ELF-1 (cell line): ENCODE measurements around the gene EIF4G3.
"Not testable (repeated sequence)": the region's sequence is repeated elsewhere in the genome, so short reads cannot be mapped to it uniquely, and the experiment has no call there.

Source experiments
- DNase-seq: peaks from one replicate; pipeline ENCODE4 v3.0.0-alpha.2; 2016; ENCODE audit warnings: low read depth, low spot score

The EIF4G3 gene

GRCh38 chr1:21030181-21030580 lies 146.5 kb downstream of the EIF4G3 start:
- DNase-seq = no peak

DNA sequence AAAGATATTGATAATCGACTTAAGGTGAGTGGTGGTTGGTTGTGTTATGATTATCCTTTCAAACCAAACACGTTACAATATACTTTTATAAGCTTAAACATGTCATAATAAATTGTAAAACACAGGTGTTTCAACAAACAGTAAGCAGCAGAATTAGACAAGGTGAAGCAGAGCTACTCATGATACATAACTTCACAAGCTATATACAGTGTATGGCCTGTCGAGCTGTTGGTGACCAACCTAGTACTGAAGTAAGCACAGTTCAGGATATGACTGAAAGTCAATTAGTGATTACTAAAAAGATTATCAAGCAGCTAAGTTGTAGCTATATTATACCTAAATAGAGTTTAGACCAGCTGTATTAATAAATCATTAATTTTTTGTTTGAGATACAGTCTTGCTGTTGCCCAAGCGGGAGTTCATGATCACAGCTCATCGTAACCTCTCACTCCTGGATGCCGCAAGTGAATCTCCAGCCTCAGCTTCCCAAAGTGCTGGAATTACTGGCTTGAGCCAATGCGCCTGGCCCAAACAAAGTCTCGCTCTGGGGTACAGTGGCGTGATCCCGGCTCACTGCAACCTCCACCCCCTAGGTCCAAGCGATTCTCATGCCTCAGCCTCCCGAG lies 148.1 kb downstream of the EIF4G3 start:
- no peak for DNase-seq

- no peak for DNase-seq
These were observed 148.9 kb downstream of the EIF4G3 start for GRCh38 chr1:21027805-21028204.

DNA sequence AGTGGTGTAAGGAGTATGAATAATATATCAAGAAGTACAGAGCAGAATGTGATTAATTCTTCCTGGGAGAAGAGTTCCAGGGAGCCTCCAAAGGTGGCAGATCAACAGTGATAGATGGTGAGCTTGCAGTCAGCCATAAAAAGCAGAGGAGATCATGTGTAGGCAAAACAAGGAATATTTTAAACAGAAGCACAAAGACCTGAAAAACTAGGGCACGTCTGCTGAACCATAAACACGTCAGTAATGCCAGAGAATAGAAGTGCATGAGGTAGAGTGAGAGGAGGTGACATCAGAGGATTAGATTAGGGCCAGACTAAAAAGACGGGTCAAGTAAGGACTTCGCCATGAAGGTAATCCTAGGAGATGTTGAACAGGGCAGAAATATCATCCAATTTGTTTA lies 151.8 kb downstream of the EIF4G3 start:
- no peak for DNase-seq

DNA sequence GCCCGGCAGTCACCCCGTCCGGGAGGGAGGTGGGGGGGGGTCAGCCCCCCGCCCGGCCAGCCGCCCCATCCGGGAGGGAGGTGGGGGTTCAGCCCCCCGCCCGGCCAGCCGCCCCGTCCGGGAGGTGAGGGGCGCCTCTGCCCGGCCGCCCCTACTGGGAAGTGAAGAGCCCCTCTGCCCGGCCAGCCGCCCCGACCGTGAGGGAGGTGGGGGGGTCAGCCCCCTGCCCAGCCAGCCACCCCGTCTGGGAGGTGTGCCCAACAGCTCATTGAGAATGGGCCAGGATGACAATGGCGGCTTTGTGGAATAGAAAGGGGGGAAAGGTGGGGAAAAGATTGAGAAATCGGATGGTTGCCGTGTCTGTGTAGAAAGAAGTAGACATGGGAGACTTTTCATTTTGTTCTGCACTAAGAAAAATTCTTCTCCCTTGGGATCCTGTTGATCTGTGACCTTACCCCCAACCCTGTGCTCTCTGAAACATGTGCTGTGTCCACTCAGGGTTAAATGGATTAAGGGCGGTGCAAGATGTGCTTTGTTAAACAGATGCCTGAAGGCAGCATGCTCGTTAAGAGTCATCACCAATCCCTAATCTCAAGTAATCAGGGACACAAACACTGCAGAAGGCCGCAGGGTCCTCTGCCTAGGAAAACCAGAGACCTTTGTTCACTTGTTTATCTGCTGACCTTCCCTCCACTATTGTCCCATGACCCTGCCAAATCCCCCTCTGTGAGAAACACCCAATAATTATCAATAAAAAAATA lies 152.4 kb downstream of the EIF4G3 start:
- not testable (repeated sequence) for DNase-seq

GRCh38 chr1:21022279-21023040 lies 154.2 kb downstream of the EIF4G3 start:
- no peak for DNase-seq

DNA sequence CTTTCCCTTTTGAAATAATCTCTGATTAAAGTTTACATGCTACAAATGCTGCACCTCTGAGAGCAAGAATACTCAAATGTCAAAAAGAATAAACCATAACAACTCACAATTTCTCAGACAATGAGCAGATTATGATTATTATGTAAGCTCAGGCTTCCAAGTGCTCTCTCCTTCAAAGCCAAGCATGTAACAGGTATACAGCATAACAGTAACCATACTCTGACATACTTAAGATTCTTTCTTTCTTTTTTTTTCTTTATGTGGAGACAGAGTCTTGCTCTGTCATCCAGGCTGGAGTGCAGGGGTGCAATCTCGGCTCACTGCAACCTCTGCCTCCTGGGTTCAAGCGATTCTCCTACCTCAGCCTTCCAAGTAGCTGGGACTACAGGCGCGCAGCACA lies 155.4 kb downstream of the EIF4G3 start:
- DNase-seq = no peak

DNA sequence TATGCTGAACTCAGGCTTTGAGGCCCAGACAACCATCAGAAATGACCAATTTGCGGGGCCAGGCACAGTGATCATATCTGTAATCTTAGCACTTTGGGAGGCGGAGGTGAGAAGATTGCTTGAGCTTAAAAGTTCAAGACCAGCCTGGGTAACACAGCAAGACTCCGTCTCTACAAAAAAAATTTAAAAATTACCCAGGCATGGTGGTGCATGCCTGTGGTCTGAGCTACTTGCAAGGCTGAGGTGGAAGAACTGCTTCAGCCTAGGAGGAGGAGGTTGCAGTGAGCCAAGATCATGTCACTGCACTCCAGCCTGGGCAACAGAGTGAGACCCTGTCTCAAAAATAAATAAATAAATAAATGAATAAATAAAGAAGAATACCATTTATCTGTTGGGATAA lies 156.5 kb downstream of the EIF4G3 start:
- no peak for DNase-seq

GRCh38 chr1:21018673-21019072 lies 158.0 kb downstream of the EIF4G3 start:
- no peak for DNase-seq

- no peak for DNase-seq
These were observed 163.2 kb downstream of the EIF4G3 start for GRCh38 chr1:21013510-21013909.

- DNase-seq = peak; percentile 37
These were observed 163.8 kb downstream of the EIF4G3 start for GRCh38 chr1:21012937-21013336.

GRCh38 chr1:21007876-21008275 lies 168.8 kb downstream of the EIF4G3 start:
- DNase-seq = no peak

- DNase-seq = no peak
These were observed 171.0 kb downstream of the EIF4G3 start for GRCh38 chr1:21005466-21006239.

GRCh38 chr1:21003281-21004045 lies 173.2 kb downstream of the EIF4G3 start:
- no peak for DNase-seq

DNA sequence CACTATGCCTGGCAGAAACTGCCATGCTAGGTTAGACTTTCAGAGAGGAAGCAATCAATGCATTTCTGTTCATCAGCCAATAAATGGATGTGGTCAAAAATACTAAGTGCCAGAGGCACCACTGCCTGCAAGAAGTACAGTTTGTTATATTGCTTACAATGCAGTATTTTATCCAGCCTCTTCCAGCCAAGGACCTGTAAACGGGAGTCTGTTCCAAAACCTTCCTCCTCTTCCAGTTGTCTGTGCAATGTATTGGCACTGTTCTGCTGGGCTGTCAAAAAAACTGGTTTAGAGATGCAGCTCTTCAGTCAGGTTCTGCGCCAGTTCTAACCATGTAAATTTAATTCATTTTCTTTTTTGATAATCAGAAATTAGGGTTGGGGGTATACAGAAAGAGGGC lies 175.7 kb downstream of the EIF4G3 start:
- DNase-seq = no peak

- DNase-seq = no peak
These were observed 176.5 kb downstream of the EIF4G3 start for GRCh38 chr1:21000245-21000594.

DNA sequence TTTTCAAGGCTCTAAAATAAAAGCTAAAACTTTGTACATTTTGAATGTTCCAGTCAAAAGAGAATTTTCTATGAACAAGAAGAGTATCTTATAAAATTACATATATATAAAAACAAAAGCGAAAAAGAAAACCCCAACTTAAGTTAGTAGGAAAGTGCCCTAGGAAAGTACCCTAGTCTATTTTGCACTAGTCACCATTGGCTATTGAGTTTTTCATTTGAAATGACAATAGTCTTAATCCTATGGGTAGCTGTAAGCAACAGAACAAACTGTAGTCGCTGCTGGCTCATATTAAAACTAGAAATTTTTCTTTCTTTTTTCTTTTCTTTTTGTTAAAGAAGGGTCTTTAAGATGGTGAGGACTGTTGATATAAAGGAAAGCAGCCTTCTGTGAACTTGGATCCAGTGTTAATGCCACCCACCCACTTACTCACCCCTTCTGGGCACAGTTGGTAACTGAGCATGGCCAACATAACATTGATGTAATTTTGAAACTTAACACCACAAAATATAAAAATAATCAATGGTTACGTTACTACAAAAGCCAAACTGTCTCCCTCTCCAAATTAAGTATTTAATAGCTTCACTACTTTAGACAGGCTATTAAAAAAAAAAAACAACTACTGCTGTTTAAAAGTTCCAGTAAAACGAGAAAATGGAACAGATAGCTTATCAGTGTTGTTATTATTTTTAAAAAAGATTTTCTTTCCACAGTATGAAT lies 177.0 kb downstream of the EIF4G3 start:
- no peak for DNase-seq

DNA sequence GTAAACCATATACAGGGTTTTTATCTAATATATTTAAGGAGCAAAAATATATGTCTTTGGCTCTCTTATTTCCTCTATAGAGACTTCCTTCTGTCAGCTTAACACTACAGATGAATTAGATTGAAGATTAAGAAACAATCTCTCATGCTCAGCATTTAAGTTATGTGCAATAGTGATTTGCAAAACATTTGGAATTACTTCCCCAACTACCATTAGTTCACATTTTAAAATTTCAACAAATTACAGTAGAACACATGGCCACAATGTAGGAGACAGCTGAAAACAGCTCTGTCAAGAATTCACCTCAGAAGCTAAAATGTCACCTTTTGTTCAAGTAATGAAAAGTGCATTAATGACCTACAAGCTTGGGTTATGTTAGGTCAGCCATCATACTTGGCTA lies 177.9 kb downstream of the EIF4G3 start:
- DNase-seq = no peak

- DNase-seq = no peak
These were observed 179.0 kb downstream of the EIF4G3 start for GRCh38 chr1:20997602-20998224.

DNA sequence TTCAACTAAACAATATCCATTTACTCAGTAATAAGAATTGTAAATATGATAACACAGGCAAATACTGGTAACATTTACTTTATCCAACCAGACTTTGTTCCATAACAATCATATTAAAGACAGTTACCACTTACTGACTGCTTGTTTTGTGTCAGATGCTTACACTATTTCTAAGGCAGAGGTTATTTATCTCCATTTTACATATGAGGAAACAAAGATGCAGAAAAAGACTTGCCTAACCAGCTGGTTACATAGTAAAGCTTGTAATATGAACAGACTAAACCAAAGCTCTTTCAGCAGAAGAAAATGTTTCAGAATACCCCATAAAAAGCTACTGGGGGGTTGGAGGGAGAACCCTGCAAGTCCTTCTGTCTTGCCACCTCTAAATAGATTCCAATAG lies 180.1 kb downstream of the EIF4G3 start:
- no peak for DNase-seq
